Esophagus mucosa (tissue), 1 donor: ENCODE results near the gene DKK2. TPM values are rescaled to one million over a fixed set of nuclear protein-coding genes. Genes with fewer than 3 reads are reported as not detected.

Experiments
- ATAC-seq: fragments of 200-7000 bp; cut with Tn5 transposase; one replicate; pipeline ENCODE4 v1.9.1; 2020
- total RNA-seq: library from RNA; stranded (reverse); gene quantifications from one replicate; pipeline ENCODE4 v1.2.4, GENCODE V29; 2023
- donor health status: DM: yes; HTN: yes; CAD: no.

Gene DKK2, protein sequence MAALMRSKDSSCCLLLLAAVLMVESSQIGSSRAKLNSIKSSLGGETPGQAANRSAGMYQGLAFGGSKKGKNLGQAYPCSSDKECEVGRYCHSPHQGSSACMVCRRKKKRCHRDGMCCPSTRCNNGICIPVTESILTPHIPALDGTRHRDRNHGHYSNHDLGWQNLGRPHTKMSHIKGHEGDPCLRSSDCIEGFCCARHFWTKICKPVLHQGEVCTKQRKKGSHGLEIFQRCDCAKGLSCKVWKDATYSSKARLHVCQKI
- total RNA-seq = not detected

DNA sequence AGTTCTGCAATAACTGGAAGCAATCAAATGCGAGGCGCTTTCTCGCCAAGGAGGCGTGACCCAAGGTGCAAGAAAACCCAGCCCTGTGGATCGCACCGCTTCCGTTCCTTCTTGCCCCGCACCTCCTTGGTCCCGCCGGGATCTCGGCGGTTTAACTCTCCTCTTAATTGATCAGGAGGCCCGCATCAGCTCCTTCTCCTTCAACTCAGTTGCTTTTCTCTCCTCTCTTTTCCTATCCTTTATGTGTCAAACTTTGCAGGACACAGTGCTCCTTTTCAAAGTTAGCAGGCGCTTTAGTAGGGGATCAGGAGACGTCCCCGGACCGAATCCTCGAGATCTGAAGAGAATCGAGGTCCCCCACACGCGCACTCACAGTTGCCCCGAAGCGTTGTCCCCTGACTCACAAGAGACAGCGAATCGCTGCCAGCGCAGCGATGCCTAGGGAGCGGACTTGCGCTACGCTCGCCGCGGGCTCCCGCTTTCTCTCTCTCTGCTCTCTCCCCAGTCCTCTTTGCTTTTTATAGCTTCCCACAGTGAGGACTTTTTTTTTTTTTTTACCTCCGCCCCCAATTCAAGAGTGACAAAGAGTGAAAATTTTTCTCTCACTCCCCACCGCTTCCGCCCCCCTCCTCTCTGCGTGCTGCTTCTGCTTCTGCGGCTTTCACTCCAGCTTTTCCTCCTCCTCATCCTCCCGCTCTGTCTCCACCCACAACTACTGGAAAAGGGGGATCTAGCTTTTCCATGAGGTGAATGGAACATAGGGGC, at the start of gene DKK2:
Gene DKK2, minus strand, starts transcription at position 495 of the 765 bp plus-strand sequence. CDS start 722 bp downstream, outside the sequence.
- no peak for ATAC-seq

GRCh38 chr4:107077192-107077591, 41.1 kb upstream of the DKK2 start:
- ATAC-seq = no peak

DNA sequence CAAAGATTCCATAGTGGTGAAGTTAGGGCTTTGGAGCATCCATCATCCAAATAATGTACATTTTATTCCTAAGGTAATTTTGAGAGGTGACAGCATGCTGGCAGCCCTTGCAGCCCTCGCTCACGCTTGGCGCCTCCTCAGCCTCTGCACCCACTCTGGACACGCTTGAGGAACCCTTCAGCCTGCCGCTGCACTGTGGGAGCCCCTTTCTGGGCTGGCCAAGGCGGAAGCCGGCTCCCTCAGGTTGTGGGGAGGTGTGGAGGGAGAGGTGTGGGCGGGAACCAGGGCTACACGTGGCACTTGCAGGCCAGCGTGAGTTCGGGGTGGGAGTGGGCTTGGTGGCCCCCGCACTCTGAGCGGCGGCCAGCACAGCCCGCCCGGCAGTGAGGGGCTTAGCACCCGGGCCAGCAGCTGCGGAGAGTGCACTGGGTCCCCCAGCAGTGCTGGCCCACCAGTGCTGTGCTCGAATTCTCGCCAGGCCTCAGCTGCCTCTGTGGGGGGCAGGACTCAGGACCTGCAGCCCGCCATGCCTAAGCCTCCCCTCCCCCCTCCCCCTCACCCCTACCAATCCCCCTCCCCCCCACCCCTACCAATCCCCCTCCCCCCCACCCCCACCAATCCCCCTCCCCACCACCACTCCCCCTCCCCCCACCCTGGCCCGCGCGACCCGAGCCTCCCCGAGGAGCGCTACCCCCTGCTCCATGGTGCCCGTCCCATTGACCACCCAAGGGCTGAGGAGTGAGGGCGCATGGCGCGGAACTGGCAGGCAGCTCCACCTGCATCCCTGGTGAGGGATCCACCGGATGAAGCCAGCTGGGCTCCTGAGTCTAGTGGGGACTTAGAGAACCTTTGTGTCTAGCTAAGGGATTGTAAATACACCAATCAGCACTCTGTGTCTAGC, 37.0 kb upstream of the DKK2 start:
- no peak for ATAC-seq

DNA sequence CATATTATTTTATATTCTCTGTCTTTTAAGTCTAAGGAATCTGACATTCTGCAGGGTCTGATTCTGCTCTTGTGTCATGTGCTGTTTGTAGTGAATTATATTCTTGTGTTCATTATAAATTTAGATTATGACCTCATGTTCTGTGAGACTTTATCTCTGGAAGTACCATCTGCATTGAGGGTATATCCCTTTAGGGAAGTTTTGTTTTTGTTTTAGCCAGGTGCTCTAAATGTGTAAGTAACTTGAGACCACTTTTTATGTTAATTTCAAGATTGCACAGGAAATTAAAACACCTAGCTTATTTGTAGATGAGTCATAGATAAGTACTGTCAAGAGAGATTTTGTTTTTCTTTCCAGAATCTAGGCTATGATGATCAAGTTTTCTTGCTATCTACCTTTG, 35.0 kb upstream of the DKK2 start:
- no peak for ATAC-seq

DNA sequence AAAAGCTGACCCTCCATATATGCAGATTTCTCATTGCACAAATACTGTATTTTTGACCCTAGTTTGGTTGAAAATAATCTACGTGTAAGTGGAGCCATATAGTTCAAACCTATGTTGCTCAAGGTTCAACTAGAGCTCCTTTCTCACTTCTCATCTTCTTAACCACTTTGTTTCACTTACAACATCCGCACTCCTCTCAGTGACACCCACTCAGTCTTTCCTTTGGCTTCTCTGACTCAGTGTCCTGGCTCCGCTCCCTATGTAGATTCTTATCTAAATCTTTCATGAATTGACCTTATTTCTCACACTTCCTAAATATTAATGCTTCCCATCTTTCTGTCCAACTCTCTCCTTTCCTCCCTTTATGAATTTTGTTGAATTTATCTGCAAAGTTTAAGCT, 32.9 kb upstream of the DKK2 start:
- ATAC-seq = no peak

DNA sequence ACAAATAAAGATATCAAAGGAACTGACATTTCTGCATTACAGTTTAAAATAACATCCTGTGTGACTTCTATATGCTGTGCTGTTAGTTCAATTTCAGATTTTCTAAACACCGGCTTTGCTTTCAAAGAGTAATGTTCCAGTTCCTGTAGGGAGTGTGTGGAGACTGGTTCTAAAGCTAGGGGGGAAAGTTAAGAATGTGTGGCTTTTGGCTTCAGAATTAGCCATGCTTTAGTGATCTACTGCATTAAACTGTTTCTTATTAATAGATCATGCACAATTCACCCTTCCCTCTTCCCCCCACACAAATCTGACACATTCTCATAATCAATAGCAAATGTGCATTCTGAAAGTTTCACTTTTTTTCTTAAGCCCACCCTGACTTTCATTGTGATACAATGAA, 32.0 kb upstream of the DKK2 start:
- ATAC-seq = no peak

DNA sequence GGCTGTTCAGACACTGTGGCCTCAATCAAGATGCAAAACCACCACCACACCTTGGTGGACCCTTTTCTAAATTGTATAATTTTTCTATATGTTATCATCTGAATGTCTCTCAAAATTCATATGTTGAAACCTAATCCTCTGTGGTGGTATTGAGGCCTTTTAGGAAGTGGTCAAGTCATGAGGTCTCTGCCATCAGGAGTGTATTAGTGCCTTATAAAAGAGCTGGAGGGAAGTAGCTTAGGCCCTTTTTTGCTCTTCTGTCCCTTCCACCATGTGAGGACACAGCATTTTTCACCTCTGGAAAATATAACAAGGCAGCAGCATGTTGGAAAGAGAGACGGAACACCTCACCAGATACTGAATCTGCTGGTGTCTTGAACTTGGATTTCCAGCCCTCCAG, 30.5 kb upstream of the DKK2 start:
- ATAC-seq = no peak

DNA sequence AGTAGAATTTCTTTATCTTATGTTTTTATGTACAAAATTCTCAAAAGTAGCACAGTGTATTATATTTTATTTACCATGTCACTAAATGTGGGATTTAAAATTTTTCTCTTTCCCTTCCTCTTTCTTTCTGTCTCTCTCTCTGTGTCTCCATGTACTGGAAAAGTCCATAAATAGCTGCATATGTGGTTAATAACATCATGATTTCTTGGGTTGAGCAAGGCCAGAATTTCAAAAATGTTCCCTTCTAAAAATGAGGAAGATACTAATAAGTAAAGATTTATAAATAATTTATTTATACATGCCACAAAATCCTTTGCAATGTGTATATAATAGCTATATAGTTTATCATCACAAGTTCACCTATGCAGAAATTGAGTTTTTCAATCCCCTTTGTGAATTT, 29.1 kb upstream of the DKK2 start:
- ATAC-seq = no peak

- ATAC-seq = no peak
Observed at GRCh38 chr4:107060388-107060787, 24.3 kb upstream of the DKK2 start.

DNA sequence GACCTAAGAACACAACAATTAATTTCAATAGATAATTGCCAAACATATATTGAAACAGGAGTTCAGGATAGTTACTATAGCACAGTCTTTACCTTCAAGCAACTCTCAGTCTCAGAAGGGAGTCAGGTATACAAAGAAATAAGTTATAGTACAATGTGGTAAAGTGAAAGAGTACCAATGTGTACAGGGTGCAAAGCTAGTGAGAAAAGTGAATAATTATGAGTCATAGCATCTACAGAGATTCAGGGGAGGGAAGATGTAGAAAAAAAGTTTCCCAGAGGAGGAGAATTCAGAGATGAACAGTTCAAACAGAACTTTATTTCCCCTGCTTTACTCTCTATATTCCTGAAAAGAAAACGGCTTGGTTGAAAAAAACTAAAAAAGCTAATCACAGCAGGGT, 22.7 kb upstream of the DKK2 start:
- no peak for ATAC-seq

GRCh38 chr4:107050525-107051135, 14.5 kb upstream of the DKK2 start:
- ATAC-seq = no peak

DNA sequence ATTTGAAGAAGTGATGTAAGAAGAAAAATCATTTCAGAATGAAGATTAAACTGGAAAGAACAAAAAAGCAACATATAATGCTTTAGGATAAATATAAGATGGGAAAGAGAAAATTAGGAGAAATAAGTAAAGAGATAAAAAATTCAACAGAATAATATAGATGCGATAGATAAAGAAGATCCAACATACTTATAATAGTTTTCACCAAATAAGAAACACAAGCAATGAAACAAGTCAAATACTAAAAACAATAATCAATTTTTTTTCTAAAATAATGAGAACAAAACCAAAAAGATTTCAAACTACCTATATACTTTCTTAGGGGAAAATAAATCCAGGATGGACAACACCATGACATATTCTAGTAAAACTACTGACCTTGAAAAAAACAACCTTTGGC, 10.1 kb upstream of the DKK2 start:
- no peak for ATAC-seq

- no peak for ATAC-seq
Observed at GRCh38 chr4:107044170-107044569, 8.1 kb upstream of the DKK2 start.

- no peak for ATAC-seq
Observed at GRCh38 chr4:107037199-107037584, 1.1 kb upstream of the DKK2 start.

DNA sequence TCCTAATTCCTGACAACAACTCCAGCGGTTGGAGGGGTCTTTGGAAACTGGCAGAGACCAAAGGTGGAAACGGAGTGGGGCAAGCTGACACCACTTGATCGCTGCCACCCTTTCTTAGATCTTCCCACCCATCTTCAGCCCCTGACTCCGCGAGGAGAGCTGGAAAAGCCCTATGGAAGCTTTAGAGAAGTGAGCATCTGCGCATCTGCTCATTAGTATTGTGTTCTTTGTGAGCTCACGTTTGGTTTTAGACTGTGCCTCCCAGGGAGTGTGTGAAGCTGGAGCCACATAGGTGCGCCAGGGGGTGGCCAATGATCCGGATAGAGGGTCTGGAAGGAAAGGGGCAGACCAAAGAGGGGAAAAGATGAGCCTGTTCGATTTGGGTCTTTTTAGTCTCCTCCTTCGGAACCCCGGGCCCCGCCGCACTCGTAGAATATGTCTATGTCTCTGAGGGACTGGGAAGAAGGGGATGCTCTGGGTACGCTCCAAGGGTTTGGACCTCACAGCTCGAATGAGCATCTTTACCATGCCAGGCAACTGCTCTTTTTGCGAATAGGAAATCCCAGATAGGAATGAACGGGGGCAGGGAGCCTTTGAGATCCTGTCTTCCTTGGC, 578 bp upstream of the DKK2 start:
- ATAC-seq = no peak

- no peak for ATAC-seq
Observed at GRCh38 chr4:107034996-107035818, 906 bp downstream of the DKK2 start.

DNA sequence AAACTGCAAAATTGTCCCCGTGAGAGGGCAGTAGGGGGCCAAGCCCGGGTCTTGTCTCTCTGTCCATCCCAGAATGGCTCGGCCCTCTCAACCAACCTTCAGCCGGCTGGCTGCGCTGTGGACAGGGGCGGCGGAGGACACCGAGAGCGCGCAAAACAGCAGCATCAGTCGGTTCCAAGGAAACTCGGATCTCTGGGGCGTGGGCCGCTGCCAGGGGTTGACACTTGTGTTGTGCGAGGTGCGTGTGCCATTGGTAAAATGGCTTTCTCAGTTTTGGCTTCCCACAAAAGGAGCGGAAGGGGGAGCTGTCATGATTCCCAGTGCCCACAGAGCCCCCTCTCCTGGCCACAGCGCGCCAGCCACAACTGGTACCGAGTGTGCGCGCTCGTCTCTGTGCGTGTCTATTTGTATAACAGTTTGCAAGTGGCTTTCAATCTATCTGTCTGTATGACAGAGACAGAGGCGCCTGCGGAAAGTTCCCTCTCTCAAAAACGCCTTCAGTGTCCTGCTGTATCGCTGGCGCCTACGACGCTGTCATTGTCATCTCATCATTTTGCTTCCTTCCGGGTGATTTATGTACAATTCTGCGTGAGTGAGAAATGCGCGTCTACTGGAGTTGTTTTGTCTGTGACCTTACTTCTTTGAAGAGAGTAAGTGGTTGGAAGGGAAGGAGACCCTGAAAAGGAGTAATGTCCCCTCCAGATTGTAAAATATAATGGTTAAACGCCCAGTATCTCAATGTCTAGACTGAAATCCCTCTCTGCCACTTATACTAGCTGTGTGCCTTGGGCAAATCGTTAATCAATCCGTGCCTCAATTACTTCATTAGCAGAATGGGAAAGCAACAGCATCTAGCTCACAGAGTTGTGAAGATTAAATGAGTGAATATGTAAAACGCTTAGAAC, 1.8 kb downstream of the DKK2 start:
- ATAC-seq = no peak

GRCh38 chr4:107027379-107027778, 8.7 kb downstream of the DKK2 start:
- no peak for ATAC-seq

GRCh38 chr4:107018344-107018735, 17.8 kb downstream of the DKK2 start:
- no peak for ATAC-seq
